Activated CD8-positive, alpha-beta memory T cell treated with anti-CD3 and anti-CD28 coated beads for 24 hours (primary cell): ENCODE data around the gene CAPN9.
"Not testable (repeated sequence)": the region's sequence is repeated elsewhere in the genome, so short reads cannot be mapped to it uniquely, and the experiment has no call there.

Experiments
- DNase-seq: peaks from one replicate; pipeline ENCODE4 v3.0.0-alpha.2; 2020

Gene CAPN9

DNA sequence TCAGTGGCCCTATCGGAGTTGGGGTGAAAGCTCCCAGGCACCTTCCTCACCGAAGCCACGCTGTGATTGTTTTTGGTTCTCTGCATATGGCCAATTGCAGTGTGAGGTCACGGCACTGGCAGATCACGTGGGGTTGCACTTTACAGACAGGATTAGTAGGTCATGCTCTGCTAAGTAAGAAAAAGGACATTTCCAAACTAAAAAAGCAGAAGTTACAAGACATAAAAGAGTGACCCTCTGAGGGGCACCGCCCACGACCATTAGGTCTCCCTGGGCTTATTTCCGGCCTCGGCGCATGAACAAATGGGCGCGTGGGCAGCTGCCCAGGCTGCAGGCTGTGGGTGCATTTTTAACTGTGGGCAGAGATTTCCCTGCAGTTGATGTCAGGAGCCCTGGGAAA, 2.0 kb downstream of the CAPN9 start:
- DNase-seq = no peak

DNA sequence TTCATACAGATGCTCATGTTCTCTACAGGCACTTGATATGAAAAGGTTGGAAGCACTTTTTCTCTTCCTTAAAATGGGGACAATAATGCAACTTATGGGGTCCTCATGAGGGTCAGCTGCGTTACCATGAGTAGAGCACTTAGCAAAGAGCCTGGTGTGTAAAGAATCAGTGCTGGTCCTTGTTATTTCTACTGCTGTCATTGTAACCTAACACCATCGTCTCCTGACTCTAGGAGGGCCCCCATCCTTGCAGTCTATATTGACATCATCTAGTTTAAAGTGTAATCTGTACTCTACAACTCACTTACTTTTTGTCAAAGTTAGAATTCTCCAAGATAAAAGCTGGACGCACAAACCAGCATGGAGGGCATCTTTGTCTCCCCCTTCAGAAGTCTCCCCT, 2.4 kb downstream of the CAPN9 start:
- no peak for DNase-seq

DNA sequence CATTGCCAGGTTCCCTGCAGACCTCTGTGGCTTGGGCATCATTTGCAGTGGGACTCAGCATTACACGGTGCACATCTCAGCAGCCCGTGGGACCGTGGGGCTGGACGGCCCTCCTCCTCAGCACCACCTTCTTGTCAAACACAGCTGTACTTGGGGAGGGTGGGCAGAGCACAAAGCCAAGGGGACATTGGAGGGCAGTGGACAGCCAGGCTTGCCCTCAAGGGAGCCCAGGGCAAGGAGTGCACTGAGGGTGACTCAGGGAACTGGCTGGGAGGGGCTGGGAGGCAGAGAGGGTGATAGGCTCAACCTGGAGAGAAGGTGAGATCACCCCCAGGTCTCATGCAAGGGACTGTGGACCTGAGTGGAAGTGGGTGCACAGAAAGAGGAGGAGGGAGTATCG, 3.4 kb downstream of the CAPN9 start:
- no peak for DNase-seq

DNA sequence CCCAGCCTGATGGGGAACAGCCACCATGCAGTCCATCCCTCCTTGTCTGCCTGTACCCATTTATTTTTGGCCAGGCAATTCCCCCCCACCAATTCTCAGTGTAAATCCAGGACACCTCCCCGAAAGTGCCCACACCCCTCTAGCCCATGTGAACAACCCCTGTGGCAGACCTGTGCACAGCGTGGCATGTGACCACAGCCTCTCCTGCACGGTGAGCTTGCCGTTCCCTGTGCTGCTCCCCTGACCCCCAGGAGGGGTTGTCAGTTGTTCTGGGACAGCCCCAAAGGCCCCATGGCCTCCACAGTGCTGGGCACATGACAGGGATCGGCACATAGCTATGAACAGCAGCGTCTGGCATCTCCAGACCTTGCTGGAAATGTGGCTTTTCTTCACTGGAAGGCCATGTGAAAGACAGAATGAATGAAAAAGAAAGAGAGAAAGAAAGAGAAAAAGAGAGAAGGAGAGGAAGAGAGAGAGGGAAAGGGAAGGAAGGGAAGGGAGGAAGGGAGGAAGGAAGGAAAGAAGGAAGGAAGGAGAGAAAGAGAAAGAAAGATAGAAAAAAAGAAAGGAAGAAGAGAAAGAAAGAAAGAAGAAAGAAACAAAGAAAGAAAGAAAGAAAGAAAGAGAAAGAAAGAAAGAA, 3.9 kb downstream of the CAPN9 start:
- DNase-seq = no peak

DNA sequence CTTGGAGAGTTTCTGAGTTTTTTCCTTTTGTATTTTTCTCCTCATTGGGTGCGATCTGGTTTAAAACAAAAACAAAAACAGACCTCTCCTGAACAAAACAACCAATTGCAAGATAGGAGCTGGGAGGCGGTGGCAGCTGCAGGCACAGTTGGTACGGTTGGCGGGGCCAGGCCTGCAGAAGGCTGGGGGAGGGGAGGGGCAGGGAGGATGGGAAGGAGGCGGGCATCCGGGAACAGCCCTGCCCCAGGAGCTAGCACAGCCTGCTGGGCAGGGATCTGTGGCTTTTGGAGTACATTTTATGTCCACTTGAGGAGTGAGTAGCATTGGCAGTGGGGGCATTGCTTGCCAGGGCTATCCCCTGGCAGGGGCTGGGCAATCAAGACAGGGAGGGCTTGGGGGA, 5.2 kb downstream of the CAPN9 start:
- DNase-seq = no peak

DNA sequence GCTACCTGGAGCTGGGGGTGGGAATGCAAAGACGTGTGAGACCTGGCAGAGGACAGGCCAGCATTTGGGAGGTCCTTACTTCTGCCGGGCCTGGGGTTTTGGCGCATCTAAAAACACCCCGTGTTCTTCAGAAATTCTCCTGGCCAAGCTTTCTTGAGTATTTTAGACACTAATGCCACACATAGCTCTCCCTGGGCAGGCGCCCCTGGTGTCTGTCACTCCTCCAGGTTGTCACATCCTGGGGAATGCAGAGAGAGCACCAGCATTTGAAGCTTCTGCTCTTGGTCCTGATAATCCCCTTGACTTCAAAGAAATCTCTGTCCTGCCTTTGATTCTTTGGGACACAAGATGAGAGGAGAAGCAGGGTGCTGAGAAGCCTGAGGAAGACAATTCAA, 6.0 kb downstream of the CAPN9 start:
- DNase-seq = no peak

DNA sequence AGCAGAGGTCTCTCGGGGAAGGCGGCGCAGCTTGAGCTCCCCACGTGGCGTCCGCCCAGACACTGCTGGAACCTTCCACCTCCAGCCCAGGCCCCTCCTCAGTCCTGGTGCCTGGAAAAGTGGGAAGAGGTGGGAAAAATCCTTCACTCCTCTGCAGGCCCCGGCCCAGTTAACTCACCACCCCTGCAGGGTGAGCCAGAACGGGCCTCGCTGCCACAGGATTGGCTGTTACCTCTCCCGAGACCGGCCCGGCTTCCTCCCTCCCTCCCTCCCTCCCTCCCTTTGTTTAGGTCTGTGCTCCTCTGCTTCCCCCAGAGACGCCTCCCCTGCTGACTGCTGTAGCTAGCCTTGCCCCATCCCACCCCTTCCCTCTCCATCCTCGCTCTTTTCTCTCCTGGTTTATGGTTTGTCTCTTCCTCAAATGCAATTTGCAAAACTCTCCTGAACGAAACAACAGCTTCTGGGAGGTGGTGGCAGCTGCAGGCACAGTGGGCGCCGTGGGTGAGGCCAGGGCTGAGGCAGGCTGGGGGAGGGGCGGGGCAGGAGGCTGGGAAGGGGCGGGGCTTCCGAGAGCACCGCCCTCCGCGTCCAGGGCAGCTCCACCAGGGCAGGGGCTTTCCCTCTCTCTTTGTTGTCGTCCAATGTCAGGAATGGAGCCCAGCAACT, 6.5 kb downstream of the CAPN9 start:
- DNase-seq = no peak

DNA sequence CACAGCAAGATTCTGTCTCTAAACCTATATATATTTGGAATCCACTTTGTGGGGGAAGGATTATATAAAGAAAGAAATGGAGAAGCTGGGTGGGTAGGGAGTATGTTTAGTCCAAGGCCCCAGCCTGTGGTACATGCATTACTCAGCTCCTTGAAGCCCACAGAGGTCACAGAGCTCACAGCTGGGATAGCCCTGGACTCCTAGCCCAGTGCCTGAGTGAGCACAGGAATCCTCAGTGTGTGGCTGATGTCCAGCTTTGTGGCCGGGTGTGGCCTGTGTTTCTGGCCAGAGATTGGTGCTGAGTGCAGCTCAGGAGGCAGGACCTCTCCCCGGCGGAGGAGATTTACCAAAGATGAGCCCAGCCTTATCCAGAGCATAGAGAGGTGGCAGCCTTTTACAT, 7.6 kb downstream of the CAPN9 start:
- no peak for DNase-seq

DNA sequence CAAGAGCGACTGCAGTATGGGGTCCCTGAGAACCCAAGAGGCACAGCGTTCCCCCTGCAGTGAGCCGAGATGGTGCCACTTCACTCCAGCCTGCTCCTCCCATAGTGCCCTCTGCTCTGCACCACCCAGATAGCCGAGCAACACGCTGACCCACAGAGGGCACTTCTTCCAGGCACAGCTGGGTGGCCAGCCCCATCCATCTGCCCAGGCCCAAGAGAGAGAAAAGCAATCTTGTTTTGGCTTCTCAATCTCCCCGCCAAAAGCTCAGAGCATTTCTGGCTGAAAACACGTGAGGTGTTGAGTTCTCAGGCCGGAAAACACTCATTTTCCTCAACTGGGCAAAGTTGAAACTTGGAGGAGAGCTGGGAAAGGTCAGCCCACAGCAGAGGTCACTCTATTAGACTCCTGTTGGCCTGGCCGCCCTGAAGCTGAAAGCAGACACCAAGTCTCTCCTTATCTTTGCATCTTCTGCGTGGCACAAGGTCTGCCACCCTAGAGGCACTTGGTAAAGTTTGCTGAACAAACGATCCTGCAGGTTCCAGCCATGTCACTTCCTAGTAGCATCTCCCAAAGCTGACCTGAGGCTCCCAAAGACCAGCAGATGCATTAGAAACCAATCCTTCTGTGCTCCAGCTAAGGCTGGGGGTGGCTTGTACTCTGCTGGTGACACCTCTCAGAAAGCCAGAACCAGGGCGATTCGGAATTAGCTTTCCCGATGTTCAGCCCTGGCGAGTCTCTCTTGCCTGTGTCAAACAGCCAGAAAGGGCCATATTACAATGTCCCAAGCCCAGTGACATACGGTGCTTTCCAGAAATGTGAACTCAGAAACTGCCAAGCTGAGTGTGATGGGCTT, 10.9 kb downstream of the CAPN9 start:
- DNase-seq = no peak

DNA sequence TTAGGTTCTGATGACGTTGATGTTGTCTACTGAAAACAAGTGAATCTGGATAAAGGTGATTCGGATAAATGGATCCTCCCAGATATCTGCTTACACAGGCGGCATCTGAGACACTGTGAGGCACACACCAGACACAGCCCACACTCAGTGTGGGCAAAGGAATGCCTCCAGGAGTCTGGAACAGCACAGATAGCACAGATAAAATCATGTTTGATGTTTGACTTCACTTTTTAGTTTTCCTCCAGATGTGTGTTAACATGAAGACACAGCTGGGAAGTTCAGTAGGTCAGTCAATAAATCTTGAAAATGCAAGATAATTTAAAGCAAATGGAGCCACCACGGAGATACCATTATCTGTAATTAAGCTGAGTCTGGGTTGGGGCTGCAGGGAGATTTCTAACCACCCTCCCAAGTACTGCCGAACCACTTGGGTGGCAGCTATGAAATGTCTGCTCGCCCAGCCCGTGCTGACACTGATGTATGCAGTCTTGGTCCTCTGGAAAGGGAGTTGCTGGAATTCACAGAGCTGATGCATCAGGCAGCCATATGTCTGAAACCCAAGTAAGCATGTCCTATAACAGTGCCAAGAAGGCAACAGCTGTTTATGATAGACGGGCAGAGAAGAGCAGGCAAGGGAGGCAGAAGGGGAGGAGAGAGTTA, 11.7 kb downstream of the CAPN9 start:
- DNase-seq = no peak

DNA sequence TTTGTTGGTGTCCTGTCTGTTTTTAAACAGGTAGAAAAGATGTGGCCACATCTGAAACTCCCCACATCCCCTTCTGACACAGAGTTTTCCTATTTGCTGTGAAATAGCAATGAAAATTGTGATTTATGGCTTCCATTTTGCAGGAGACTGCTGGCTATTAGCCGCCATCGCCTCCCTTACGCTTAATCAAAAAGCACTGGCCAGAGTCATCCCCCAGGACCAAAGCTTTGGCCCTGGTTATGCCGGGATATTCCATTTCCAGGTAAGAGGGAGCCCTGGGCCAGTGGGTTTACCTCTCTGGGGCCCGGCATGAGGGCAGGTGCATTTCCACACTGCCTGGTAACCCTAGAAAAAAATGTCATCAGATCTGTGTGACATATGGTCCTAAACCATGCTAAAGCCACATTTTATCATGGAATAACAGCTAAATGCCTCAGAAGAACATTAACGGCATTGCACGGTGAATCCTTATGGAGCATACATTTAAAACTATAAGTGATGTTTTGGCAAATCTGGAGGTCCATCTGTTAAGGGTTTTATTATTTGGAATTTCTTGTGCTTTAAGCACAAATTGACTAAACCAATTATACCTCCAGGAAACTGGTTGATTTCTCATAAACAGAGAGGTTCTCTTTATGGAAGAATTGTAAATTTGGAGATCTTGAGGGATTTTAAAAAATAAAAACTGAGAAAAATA, 12.3 kb downstream of the CAPN9 start:
- no peak for DNase-seq

DNA sequence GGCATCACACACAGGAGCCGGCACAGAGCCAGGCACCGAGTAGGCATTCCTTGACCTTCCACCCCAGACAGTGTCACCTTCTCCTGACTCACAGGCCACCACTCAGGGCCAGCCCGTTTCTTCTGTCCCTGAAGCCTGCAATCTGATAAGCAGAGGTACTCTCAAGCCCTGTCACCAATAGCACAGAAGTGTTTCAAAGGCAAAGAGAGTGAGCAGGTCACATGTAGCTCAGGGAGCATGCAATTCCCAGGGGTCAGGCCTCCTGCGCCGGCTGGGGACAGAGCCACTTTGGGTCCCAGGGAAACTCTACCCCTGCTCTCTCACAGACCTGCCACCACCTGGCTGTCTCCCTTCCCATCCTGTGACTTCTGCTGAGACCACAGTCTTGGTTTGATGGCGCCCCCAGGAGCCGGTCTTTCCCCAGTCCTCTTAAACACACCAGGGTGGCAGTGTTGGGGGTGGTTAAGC, 13.2 kb downstream of the CAPN9 start:
- no peak for DNase-seq

DNA sequence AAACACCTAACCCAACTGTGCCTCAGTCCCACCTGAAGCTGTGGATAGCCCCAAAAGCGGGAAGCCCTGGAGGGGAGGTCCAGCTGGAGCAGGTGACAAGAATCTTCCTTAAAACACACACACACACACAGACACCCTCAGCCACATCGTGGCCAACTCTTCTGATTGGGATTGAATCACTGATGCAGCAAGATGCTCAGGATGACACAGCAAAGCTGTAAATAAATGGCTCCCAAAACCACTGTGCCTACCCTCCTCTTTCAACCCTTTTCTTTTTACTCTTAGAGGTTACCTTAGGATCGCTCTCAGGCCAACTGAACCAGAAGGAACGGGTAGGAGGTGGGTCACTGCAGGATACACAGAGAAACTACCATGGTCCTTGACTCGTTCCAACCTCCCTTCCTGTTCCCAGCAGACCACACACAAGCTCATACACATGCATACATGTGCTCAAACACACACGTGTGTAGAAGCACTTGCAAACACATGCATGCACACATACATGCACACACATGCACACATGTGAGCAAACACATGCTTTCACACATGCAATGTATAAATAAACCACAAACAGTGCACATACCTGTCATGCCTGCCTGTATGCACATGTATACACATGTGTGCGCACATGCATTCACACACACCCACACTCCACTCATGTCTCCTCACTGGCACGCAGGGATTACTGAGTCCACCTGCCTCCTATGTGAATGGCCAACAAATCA, 14.4 kb downstream of the CAPN9 start:
- no peak for DNase-seq

DNA sequence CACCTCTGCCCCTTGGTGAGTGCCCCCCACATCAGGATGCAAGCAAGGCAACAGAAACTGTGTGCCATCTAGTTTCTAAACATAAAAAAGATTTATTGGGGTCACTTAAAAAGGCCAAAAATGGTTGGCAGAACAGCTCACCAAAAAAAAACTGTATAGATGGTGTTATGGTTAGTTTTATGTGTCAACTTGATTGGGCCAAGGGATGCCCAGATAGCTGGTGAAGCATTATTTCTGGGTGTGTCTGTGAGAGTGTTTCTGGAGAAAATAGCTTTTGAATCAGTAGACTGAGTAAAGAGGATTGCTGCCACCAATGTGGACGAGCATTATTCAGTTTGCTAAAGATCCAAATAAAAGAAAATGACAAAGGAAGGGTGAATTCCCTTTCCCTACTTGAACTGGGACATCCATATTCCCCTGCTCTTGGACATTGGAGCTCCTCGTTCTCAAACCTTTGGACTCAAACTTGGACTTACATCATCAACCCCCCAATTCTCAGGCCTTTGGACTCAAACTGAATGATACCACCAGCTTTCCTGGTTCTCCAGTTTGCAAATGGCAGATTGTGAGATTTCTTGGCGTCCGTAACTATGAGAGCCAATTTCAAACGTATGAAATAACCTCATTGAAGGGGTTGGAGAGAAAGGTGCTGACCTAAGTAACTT, 16.9 kb downstream of the CAPN9 start:
- no peak for DNase-seq

DNA sequence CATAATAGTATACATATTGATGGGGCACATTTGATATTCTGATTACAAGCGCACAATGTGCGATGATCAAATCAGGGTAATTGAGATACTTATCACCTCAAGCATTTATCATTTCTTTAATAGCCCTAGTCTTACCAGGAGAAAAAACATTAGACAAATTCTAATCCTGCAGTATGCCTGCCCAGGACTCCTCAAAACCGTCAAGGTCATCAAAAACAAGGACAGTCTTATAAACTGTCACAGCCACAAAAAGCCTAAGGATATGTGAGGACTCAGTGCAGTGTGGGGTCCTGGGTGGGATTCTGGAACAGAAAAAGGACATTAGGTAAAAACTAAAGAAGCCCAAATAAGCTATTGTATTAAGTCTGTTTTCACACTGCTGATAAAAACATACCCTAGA, 19.1 kb downstream of the CAPN9 start:
- DNase-seq = no peak

DNA sequence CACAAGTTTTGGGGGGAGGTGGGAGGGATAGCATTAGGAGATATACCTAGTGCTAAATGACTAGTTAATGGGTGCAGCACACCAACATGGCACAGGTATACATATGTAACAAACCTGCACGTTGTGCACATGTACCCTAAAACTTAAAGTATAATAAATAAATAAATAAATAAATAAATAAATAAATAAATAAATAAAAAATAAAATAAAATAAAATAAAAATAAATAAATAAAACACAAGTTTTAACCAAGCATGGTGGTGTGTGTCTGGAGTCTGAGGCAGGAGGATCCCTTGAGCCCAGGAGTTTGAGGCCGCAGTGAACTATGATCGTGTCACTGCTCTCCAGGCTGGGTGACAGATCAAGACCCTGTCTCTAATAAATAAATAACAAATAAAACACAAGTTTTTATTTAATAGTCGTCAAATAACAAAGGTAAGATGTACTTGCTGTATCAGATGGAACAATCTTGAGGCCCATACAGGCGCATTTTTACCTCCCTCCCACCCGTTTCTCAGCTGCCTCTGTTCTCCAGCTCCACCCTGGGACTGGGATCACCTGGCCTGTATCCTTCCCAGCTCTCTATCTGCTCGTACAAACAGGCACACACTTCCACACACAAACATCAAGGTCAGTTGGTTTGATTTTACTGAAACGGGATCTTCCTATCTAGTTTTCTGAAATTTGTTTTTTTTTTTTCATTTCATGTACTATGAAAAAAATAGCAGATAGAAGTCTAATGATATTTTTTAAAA, 20.8 kb downstream of the CAPN9 start:
- not testable (repeated sequence) for DNase-seq

DNA sequence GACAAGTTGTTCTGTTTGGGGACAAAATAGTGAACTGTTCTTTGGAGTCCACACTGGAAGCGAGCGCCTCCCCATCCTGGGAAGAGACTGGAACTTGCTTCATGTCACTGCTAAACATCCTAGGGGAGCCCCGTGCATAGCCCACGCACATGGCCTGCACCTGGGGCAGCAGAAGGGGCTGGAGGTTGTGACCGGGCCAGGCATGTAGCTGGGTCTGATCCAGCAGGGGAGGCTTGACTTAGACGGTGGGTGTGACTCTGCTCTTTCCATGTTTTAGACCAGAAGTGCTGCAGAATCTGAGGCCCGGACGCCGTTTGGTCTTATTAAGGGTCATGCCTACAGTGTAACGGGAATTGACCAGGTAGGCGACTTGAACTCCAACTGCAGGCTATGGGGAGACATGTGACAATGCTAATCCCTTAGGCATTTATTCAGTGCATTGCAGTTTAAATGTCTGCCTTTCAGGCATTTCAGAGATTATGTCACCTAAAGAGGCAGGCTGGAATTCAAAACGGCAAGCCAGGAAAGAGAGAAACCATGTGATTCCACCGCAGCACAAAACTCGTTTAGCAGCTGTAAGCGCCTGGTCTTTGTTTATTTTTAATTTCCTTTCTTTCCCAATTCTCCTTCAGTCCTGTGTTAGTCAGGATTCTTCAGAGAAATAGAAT, 21.8 kb downstream of the CAPN9 start:
- DNase-seq = no peak

DNA sequence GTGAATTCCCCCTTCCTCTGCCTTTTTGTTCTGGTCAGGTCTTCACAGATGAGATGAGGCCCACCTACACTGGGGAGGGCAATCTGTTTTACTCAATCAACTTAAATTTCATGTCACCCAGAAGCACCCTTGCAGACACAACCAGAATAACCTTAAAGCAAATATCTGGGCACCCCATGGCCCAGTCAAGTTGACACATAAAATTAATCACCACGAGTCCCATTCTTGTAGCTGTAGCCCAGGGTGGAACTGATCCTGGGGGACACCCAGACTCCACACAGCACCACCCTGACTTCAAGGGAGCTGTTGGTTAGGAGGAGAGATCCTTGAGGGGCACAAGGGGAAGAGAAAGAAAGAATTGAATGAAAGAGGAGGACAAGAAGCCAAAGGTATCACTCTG, 23.1 kb downstream of the CAPN9 start:
- no peak for DNase-seq

DNA sequence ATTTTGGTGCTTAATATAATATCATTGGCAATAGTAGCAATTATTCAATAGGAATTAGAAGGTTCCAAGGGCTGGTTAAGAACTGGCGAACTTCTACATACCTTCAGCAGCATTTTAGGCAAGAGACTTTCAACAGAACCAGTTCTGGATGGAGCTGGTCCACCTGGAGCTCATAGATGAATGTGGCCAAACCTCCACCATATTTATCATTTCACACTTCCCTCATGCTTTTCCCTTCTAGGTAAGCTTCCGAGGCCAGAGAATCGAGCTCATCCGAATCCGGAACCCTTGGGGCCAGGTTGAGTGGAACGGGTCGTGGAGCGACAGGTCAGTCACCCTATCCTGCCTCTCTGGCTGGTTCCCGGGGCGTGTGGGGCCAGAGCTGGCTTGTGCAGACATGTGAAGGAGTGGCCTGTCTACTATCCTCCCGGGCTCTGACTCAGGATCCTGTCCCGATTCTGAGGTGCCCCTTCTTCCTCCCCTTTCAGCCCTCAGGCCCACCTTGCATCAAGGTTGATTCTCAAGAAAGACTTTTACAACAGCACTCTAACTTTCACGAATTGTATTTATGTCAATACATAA, 24.7 kb downstream of the CAPN9 start:
- no peak for DNase-seq
